Subcutaneous adipose tissue (tissue), 4 donors: ENCODE results near the gene CINP. TPM values are rescaled to one million over a fixed set of nuclear protein-coding genes. Genes with fewer than 3 reads are reported as not detected.

Experiments used
- total RNA-seq, 4 donors: library from RNA; depleted of rRNA; stranded (reverse); fragments of >200 nt; gene quantifications; one replicate each; pipeline ENCODE4 v1.1.0, GENCODE V29; 2016
- TF ChIP-seq, protein P1 (sequence below): fragments of 450-650 bp; IDR thresholded peaks from one replicate; pipeline ENCODE4 v1.5.1; 2016; ENCODE audit warnings: low read depth, mild to moderate bottlenecking, control low read depth, antibody characterized with exemption, moderate library complexity

Gene CINP
- total RNA-seq: 10 to 100 TPM; 21.8 to 41.1 (median 24.2) TPM

- TF ChIP-seq, protein P1, sequence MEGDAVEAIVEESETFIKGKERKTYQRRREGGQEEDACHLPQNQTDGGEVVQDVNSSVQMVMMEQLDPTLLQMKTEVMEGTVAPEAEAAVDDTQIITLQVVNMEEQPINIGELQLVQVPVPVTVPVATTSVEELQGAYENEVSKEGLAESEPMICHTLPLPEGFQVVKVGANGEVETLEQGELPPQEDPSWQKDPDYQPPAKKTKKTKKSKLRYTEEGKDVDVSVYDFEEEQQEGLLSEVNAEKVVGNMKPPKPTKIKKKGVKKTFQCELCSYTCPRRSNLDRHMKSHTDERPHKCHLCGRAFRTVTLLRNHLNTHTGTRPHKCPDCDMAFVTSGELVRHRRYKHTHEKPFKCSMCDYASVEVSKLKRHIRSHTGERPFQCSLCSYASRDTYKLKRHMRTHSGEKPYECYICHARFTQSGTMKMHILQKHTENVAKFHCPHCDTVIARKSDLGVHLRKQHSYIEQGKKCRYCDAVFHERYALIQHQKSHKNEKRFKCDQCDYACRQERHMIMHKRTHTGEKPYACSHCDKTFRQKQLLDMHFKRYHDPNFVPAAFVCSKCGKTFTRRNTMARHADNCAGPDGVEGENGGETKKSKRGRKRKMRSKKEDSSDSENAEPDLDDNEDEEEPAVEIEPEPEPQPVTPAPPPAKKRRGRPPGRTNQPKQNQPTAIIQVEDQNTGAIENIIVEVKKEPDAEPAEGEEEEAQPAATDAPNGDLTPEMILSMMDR: no peak
Measured at GRCh38 chr14:102362545-102363181, at the start of gene CINP, which contains the start of gene TECPR2. Gene CINP, minus strand, starts transcription at chr14:102362890. Its CDS starts 39 bp downstream, at chr14:102362851. Gene TECPR2, plus strand, starts transcription at chr14:102362941. Its CDS starts 13,781 bp downstream, at chr14:102376722.

- TF ChIP-seq, protein P1: no peak
Measured at GRCh38 chr14:102408724-102409123, 46.0 kb upstream of the CINP start.

DNA sequence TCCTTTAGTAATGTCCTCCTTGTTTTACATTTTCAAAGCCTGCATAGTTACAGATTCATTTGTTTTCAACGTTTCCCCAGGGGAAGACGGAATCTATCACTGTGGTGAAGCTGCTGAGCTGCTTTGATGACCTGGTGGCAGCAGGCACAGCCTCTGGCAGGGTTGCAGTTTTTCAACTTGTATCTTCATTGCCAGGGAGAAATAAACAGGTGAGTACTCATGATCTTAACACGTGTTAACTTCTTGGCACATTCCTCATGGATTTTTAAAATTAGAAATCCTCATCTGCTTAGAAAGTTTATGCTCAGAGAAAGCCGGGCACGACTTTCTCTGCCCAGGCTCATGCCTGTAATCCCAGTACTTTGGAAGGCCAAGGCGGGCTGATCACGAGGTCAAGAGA, 44.6 kb upstream of the CINP start:
- TF ChIP-seq, protein P1: no peak

GRCh38 chr14:102403028-102403427, 40.3 kb upstream of the CINP start:
- TF ChIP-seq, protein P1: no peak

- TF ChIP-seq, protein P1: no peak
Measured at GRCh38 chr14:102396521-102396920, 33.8 kb upstream of the CINP start.

DNA sequence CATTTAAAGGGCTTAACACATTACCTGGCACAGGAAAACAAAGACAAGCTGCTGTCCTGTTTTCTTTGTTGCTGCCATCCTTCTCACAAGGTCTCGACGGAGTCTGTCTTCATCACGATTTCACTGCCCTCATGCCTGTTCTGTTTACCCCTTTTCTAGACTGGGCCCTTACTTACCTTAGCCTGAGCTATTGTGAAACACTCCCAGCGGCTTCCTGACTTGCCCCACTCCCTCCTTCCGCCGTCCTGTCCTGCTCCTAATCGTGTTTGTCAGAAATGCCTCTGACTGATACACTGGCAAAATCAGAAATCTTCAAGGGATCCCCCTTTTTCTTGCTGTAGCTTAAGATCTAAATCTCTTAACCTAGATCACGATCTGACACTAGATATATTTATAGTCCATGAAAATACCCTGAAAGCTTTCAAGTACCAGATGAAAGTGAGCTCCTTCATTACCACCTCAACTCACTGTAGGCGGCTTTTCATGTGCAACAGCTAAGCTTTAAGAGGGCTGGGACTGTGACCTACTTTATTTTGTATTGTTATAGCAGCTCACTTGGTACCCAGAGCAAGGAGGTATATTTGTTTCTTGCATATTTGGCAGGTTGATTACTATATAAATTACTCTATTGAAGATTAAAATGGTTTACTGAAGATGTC, 32.2 kb upstream of the CINP start:
- TF ChIP-seq, protein P1: no peak

DNA sequence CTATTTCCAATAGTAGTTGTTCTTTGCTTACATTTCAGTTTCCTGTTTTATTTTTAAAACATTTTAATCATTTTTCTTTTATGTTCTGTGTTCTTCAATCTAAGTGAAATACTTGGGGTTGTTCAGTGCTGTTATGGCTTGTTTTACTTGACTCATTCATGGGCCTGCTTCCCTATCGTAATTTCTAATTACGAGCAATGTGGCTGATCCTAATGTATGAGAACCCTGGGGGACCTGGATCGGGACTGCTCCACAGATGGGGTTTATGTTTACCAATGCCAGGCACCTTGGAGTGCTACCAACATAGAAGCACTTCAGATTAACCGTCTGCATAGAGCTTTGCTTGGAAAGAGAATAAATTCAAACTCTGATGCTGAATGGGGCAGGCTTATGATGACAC, 29.8 kb upstream of the CINP start:
- TF ChIP-seq, protein P1: no peak
